Fibroblast of the aortic adventitia (primary cell): ENCODE data around the gene INHBB. TPM values are rescaled to one million over a fixed set of nuclear protein-coding genes. Genes with fewer than 3 reads are reported as not detected.

Experiments
- DNase-seq: peaks from one replicate; pipeline ENCODE4 v3.0.0-alpha.2; 2010; ENCODE audit warnings: low read depth
- H3K4me3 ChIP-seq: 2 replicates; pipeline ENCODE4 v1.5.1; 2011; ENCODE audit warnings: low read depth, mild to moderate bottlenecking, control low read depth, low read length, moderate library complexity
- total RNA-seq: library from RNA; depleted of rRNA; stranded (reverse); fragments of >200 nt; gene quantifications from 2 replicates; pipeline ENCODE4 v1.2.3, GENCODE V29; 2012; ENCODE audit warnings: low replicate concordance
- TF ChIP-seq, protein P1 (sequence below): IDR thresholded peaks from 2 replicates; pipeline ENCODE4 v1.5.1; 2011; ENCODE audit warnings: mild to moderate bottlenecking, low read length, control low read depth, inconsistent platforms; ENCODE audit not compliant: insufficient read depth

INHBB gene
- total RNA-seq, 1 donor = not detected

DNA sequence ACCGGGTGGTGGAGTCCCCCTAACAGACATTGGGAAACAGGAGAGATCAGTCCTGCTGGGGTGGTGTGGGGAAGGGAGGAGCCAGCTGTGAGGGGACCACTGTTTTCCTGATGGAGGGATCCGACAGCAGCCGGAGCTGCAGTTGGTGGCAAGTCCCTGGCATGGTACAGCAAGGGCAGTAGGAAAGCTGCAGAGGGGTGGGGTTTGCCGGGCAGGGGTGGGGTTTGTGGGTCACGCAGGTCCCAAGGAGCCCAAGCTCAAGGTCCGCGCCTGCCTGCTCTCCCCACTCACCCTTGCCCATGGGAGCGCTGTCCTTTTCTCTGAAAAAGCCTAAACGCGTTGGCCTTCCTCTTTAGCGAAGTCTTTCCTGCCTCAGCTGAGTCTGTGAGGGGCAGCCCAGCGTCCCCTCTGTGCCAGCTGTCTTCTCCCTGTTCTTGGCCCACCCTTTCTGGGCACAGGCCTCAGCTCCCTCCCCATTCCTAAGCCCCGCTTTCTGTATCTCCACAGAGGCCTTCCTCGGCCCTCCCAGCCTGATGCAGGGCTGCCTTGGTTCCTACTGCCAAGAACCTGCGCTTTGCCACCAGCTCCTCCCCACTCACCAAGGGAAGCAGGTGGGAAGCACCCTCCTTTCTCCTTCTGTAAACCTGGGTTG, 29.3 kb upstream of the INHBB start:
- DNase-seq = no peak
- TF ChIP-seq, protein P1, sequence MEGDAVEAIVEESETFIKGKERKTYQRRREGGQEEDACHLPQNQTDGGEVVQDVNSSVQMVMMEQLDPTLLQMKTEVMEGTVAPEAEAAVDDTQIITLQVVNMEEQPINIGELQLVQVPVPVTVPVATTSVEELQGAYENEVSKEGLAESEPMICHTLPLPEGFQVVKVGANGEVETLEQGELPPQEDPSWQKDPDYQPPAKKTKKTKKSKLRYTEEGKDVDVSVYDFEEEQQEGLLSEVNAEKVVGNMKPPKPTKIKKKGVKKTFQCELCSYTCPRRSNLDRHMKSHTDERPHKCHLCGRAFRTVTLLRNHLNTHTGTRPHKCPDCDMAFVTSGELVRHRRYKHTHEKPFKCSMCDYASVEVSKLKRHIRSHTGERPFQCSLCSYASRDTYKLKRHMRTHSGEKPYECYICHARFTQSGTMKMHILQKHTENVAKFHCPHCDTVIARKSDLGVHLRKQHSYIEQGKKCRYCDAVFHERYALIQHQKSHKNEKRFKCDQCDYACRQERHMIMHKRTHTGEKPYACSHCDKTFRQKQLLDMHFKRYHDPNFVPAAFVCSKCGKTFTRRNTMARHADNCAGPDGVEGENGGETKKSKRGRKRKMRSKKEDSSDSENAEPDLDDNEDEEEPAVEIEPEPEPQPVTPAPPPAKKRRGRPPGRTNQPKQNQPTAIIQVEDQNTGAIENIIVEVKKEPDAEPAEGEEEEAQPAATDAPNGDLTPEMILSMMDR = no peak
- no peak overlapping the region for H3K4me3 ChIP-seq

DNA sequence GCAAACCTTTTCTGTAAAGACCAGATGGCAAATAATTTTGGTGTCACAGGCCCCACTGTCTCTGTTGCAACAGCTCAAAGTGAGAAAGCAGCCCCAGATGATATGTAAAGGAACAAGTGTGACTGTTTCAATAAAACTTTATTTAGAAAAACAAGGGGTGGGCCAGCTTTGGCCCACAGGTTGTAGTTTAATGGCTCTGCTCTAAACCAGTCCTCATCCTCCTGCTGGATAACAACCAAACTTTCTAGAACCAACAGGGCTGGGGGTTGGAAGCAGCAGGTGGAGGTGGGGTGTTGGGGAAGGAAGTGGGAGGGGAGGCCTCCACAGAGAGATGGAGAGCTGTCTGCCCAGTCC, 28.8 kb upstream of the INHBB start:
- H3K4me3 ChIP-seq = no peak overlapping the region
- no peak for DNase-seq
- TF ChIP-seq, protein P1 = no peak

DNA sequence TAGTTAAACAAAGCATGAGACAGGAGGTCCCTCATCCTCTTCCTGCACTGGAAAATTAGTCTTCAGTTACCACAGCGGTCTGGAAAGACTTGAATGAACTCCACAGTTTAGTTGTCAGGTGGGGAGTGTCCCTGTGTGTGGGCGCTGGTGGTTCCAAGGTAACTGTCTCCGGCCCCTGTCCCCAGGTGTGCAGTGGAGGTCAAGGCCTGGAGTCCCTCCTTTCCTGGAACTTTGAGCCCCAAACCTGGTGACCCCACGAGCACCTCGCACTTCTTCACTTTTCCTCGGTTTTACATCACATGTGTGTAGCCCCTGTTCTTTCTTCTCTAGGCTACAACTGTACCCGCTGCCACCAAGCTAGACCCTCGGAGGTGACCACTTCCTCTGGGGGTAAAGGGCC, 28.0 kb upstream of the INHBB start:
- H3K4me3 ChIP-seq = no peak overlapping the region
- TF ChIP-seq, protein P1 = no peak
- DNase-seq = no peak

DNA sequence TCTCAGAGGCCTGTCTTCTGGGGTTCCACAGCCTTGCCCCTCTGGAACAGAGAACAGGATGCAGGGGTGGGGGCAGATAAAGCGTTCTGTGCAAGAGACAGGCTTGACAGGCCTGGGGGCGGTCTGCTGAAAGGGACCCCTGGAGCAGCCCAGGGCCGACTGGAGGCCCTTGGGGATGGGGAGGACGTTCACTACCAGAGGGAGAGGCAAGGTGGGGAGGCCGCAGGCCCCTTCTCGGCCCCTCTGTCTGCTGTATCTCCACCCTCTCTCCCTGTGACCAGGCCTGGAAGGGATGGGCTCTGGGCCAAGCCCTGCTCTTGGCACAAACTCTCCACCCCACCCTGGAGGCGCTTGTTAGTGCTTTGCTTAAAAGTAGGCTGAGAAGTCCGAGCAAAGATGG, 27.3 kb upstream of the INHBB start:
- TF ChIP-seq, protein P1 = no peak
- H3K4me3 ChIP-seq = no peak overlapping the region
- peak; percentile 77 for DNase-seq

DNA sequence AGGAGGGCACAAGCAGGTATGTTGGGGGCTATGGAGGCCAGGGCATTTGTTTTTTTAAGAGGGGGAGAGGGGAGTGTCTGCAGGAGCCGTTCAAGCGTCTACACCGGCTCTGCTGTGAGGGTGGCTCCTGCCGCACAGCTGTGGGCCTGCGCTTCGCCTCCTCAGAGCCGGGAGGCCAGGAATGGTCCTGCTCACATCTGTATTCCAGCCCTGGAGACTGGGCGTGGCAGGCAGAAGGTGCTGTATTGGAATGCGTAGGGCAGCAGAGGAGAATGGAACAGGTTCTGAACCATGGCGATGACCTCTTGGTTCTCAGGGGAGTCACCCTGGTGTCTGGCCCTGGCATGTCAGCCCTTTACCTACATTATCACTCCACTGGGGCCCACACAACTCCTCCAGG, 26.8 kb upstream of the INHBB start:
- H3K4me3 ChIP-seq = no peak overlapping the region
- TF ChIP-seq, protein P1 = no peak
- no peak for DNase-seq

DNA sequence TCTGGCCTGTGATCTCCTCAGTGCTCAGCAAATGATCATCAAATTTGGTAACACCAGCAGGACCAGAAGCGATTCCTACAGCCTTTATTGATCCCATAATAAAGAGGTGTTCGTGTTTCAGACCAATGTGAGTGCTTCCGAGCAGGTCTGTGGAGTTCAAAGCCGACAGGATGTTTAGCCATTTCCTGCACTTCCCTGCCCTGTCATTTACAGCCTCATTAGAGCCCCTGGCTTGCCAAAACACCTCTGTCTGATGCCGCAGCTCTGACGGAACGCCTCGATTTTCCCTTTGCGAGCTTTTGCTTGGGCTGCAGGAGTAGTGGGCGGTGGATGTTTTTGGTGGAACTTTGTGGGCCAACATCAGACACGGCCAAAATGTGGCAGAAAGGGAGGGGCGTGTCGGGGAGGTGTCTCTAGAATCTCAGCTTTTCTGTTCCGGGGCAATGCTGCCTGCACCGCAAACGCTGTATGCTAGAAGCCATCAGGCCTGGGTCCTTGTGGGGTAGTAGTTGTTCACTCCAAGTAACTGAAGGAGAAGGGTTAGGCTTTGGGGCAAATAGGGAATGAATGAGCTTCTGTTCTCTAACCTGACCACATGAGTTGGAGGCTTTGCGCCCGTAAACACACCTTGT, 26.1 kb upstream of the INHBB start:
- H3K4me3 ChIP-seq = no peak overlapping the region
- no peak for DNase-seq
- TF ChIP-seq, protein P1 = no peak
